Keratinocyte (primary cell): ENCODE data around the gene ALK. TPM values are rescaled to one million over a fixed set of nuclear protein-coding genes. Genes with fewer than 3 reads are reported as not detected.

Experiments
- DNase-seq: peaks from one replicate; pipeline ENCODE4 v3.0.0-alpha.2; 2011; ENCODE audit warnings: low read depth, missing footprints, low spot score
- FAIRE-seq: peaks from 2 replicates; lab custom pipeline; 2011; peaks lifted over from hg19 to GRCh38; lab: Jason Lieb, UNC
- H2AFZ ChIP-seq: 2 replicates; pipeline ENCODE4 v1.6.0; 2012; ENCODE audit warnings: low read length, control low read depth, inconsistent platforms; ENCODE audit not compliant: control insufficient read depth
- H3K27ac ChIP-seq: 2 replicates; pipeline ENCODE4 v1.5.1; 2011; ENCODE audit warnings: low read length; ENCODE audit not compliant: control insufficient read depth, insufficient read depth
- H3K27me3 ChIP-seq: 3 replicates; pipeline ENCODE4 v1.6.0; 2011; ENCODE audit warnings: low read length; ENCODE audit not compliant: control insufficient read depth, insufficient read depth; ENCODE audit errors: extremely low read depth
- H3K36me3 ChIP-seq, 2 experiments: 2 replicates in 1 of 2; 3 replicates in 1 of 2; pipeline ENCODE4 v1.5.1; 2011; ENCODE audit warnings: low read length in 2 of 2, mild to moderate bottlenecking in 1 of 2; ENCODE audit not compliant: control insufficient read depth in 2 of 2, insufficient read depth in 2 of 2; ENCODE audit errors: extremely low read depth in 1 of 2
- H3K4me1 ChIP-seq: 3 replicates; pipeline ENCODE4 v1.5.1; 2011; ENCODE audit warnings: low read length; ENCODE audit not compliant: control insufficient read depth, insufficient read depth; ENCODE audit errors: extremely low read depth
- H3K4me2 ChIP-seq: 3 replicates; pipeline ENCODE4 v1.6.0; 2011; ENCODE audit warnings: low read depth, low read length; ENCODE audit not compliant: control insufficient read depth, insufficient read depth; ENCODE audit errors: extremely low read depth
- H3K4me3 ChIP-seq, 3 experiments: fragments of 200-600 bp in 1 of 3; sonication (generic) in 1 of 3; 2 replicates in 2 of 3; 3 replicates in 1 of 3; pipeline ENCODE4 v1.5.1; 2011 to 2016; ENCODE audit warnings: low read length in 3 of 3, mild to moderate bottlenecking in 3 of 3, control low read depth in 2 of 3, inconsistent platforms in 1 of 3, low read depth in 1 of 3, mixed read lengths in 1 of 3, mixed run types in 1 of 3, moderate library complexity in 1 of 3; ENCODE audit not compliant: control insufficient read depth in 2 of 3, insufficient read depth in 2 of 3; ENCODE audit errors: extremely low read depth in 1 of 3
- H3K79me2 ChIP-seq: 2 replicates; pipeline ENCODE4 v1.6.0; 2012; ENCODE audit warnings: low read length; ENCODE audit not compliant: control insufficient read depth, insufficient read depth
- H3K9ac ChIP-seq: 3 replicates; pipeline ENCODE4 v1.6.0; 2011; ENCODE audit warnings: low read length; ENCODE audit not compliant: control insufficient read depth, insufficient read depth; ENCODE audit errors: extremely low read depth
- H3K9me1 ChIP-seq: 3 replicates; pipeline ENCODE4 v1.6.0; 2011; ENCODE audit warnings: low read length; ENCODE audit not compliant: control insufficient read depth, insufficient read depth; ENCODE audit errors: extremely low read depth
- H3K9me3 ChIP-seq: 2 replicates; pipeline ENCODE4 v1.5.1; 2012; ENCODE audit warnings: low read depth, low read length; ENCODE audit not compliant: control insufficient read depth
- H4K20me1 ChIP-seq: 3 replicates; pipeline ENCODE4 v1.6.0; 2011; ENCODE audit warnings: low read length; ENCODE audit not compliant: control insufficient read depth, insufficient read depth; ENCODE audit errors: extremely low read depth
- CTCF ChIP-seq, 3 experiments: IDR thresholded peaks in 1 of 3; conservative IDR thresholded peaks in 1 of 3; optimal IDR thresholded peaks in 1 of 3; 2 replicates in 2 of 3; 3 replicates in 1 of 3; pipeline versions ENCODE3 to v1.5.1; 2011; ENCODE audit warnings: low read length in 3 of 3, mild to moderate bottlenecking in 3 of 3, moderate library complexity in 2 of 3, control low read depth in 1 of 3, inconsistent platforms in 1 of 3; ENCODE audit not compliant: insufficient read depth in 2 of 3; ENCODE audit errors: extremely low read depth in 1 of 3
- EZH2 ChIP-seq: IDR thresholded peaks from one replicate; pipeline ENCODE4 v1.6.1; 2012; ENCODE audit warnings: inconsistent platforms, mild to moderate bottlenecking, low read length, moderate library complexity
- dilution Hi-C: fragments of 300-500 bp; cut with MboI; formaldehyde crosslinking; loops from one replicate; pipeline ENCODE4 v1.7.0; 2020; ENCODE audit warnings: low sequenced_read_pairs; ENCODE audit not compliant: extremely low pct_ligation_motif_present
- polyA plus RNA-seq, 5 experiments: library from polyadenylated mRNA; depleted of rRNA in 3 of 5; stranded (reverse) in 3 of 5; stranded (forward) in 1 of 5; unstranded in 1 of 5; fragments of >200 nt; gene quantifications; 1 replicate in 1 of 5; 2 replicates in 3 of 5; 3 replicates in 1 of 5; pipeline versions ENCODE4 v1.2.1 to v1.2.3, GENCODE V29; 2011 to 2012; ENCODE audit warnings: missing spikeins in 2 of 5, low read depth in 1 of 5, low replicate concordance in 1 of 5

ALK gene
- polyA plus RNA-seq, 1 donor (not counting 4 experiments of a cell fraction or from before 2014, with no cell fraction given) = not detected

DNA sequence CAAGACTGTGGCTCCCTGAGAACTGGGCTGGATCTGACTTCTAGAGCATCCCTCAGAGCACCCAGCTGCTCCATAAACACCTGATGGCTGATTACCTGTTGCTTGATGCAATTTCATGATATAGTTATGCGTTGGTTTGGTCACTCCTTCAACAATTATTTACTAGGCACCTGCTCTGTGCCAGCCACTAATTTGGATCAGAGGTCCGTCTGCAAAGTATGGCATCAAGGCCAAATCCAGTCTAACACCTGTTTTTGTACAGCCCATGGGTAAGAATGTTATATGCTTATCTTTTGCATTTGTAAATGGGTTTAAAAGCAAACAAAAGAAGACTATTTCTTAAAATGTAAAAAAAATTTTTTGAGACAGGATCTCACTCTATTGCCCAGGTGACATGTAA, 348.2 kb downstream of the ALK start:
- no peaks in the 10 kb centered on the region for H3K9me3 ChIP-seq
- FAIRE-seq = no peak
- dilution Hi-C loops = no loop called here
- H3K27ac ChIP-seq = no peak overlapping the region
- H3K4me3 ChIP-seq = no peak overlapping the region
- H3K9me1 ChIP-seq = no peaks in the 10 kb centered on the region
- no peaks in the 10 kb centered on the region for H3K36me3 ChIP-seq
- H3K79me2 ChIP-seq = no peaks in the 10 kb centered on the region
- DNase-seq = no peak
- H3K4me1 ChIP-seq = no peaks in the 10 kb centered on the region
- no peak overlapping the region for H3K9ac ChIP-seq
- no peak overlapping the region for H3K4me2 ChIP-seq
- no peak overlapping the region for H2AFZ ChIP-seq
- TF ChIP-seq CTCF (optimal IDR thresholded peaks at IDR 0.05 in 1 of 3, IDR thresholded peaks at IDR 0.05 in 1 of 3, conservative IDR thresholded peaks at IDR 0.05 in 1 of 3; ENCODE audit: extremely low read depth in 1 of 3, insufficient read depth in 2 of 3, low read length in 3 of 3) (no peak), EZH2 (no peak)
- peaks cover 26% of the 10 kb centered on the region for H3K27me3 ChIP-seq
- H4K20me1 ChIP-seq = no peaks in the 10 kb centered on the region

- H3K79me2 ChIP-seq = no peaks in the 10 kb centered on the region
- H3K4me1 ChIP-seq = no peaks in the 10 kb centered on the region
- H3K36me3 ChIP-seq = no peaks in the 10 kb centered on the region
- H3K9me3 ChIP-seq = no peaks in the 10 kb centered on the region
- H3K4me2 ChIP-seq = no peak overlapping the region
- no peak overlapping the region for H3K27ac ChIP-seq
- DNase-seq (no peak), FAIRE-seq (no peak)
- H3K9me1 ChIP-seq = no peaks in the 10 kb centered on the region
- dilution Hi-C loops = no loop called here
- no peak overlapping the region for H2AFZ ChIP-seq
- no peak overlapping the region for H3K4me3 ChIP-seq
- H4K20me1 ChIP-seq = no peaks in the 10 kb centered on the region
- no peak for TF ChIP-seq EZH2
- TF ChIP-seq CTCF (optimal IDR thresholded peaks at IDR 0.05 in 1 of 3, IDR thresholded peaks at IDR 0.05 in 1 of 3, conservative IDR thresholded peaks at IDR 0.05 in 1 of 3; ENCODE audit: extremely low read depth in 1 of 3, insufficient read depth in 2 of 3, low read length in 3 of 3) = no peak
- H3K9ac ChIP-seq = no peak overlapping the region
- H3K27me3 ChIP-seq = peaks cover 17% of the 10 kb centered on the region
Observed at GRCh38 chr2:29570539-29570938, 350.8 kb downstream of the ALK start.
